Dedifferentiated amniotic fluid mesenchymal stem cell (primary cell): ENCODE measurements around the gene CLECL1.
"Not testable (repeated sequence)": the region's sequence is repeated elsewhere in the genome, so short reads cannot be mapped to it uniquely, and the experiment has no call there.

Experiments used
- DNase-seq: peaks from one replicate; pipeline ENCODE4 v3.0.0-alpha.2; 2016; ENCODE audit errors: extremely low spot score

CLECL1 gene

GRCh38 chr12:9719790-9720189 lies 13.1 kb downstream of the CLECL1 start:
- no peak for DNase-seq

- DNase-seq: no peak
Measured at GRCh38 chr12:9718968-9719367, 13.9 kb downstream of the CLECL1 start.

GRCh38 chr12:9717070-9717925 lies 15.6 kb downstream of the CLECL1 start:
- DNase-seq: no peak

- not testable (repeated sequence) for DNase-seq
Measured at GRCh38 chr12:9713032-9713558, 19.8 kb downstream of the CLECL1 start.

- no peak for DNase-seq
Measured at GRCh38 chr12:9711664-9712063, 21.2 kb downstream of the CLECL1 start.

GRCh38 chr12:9710584-9711375 lies 22.1 kb downstream of the CLECL1 start:
- no peak for DNase-seq

- no peak for DNase-seq
Measured at GRCh38 chr12:9708853-9709252, 24.0 kb downstream of the CLECL1 start.

- DNase-seq: peak; percentile 66
Measured at GRCh38 chr12:9707864-9708808, 24.8 kb downstream of the CLECL1 start.

GRCh38 chr12:9707356-9707755 lies 25.5 kb downstream of the CLECL1 start:
- no peak for DNase-seq

- no peak for DNase-seq
Measured at GRCh38 chr12:9706086-9706685, 26.7 kb downstream of the CLECL1 start.

- DNase-seq: not testable (repeated sequence)
Measured at GRCh38 chr12:9704561-9704960, 28.3 kb downstream of the CLECL1 start.

GRCh38 chr12:9702255-9702654 lies 30.6 kb downstream of the CLECL1 start:
- no peak for DNase-seq

- DNase-seq: no peak
Measured at GRCh38 chr12:9701380-9702154, 31.3 kb downstream of the CLECL1 start.

GRCh38 chr12:9700606-9700956 lies 32.3 kb downstream of the CLECL1 start:
- no peak for DNase-seq

- no peak for DNase-seq
Measured at GRCh38 chr12:9699898-9700605, 32.8 kb downstream of the CLECL1 start.

- no peak for DNase-seq
Measured at GRCh38 chr12:9699269-9699897, 33.5 kb downstream of the CLECL1 start.

GRCh38 chr12:9698681-9699080 lies 34.2 kb downstream of the CLECL1 start:
- DNase-seq: no peak

- no peak for DNase-seq
Measured at GRCh38 chr12:9697619-9698018, 35.3 kb downstream of the CLECL1 start.

- not testable (repeated sequence) for DNase-seq
Measured at GRCh38 chr12:9695661-9696060, 37.2 kb downstream of the CLECL1 start.
